Activated CD8-positive, alpha-beta memory T cell treated with anti-CD3 and anti-CD28 coated beads for 4 hours (primary cell): Measurements from ENCODE around the gene SLC16A13.
"Not testable (repeated sequence)": the region's sequence is repeated elsewhere in the genome, so short reads cannot be mapped to it uniquely, and the experiment has no call there.

Experiments used
- DNase-seq, 2 donors: peaks; one replicate each; pipeline ENCODE4 v3.0.0-alpha.2; 2020; ENCODE audit warnings: low read depth in 2 of 2

SLC16A13 gene, protein sequence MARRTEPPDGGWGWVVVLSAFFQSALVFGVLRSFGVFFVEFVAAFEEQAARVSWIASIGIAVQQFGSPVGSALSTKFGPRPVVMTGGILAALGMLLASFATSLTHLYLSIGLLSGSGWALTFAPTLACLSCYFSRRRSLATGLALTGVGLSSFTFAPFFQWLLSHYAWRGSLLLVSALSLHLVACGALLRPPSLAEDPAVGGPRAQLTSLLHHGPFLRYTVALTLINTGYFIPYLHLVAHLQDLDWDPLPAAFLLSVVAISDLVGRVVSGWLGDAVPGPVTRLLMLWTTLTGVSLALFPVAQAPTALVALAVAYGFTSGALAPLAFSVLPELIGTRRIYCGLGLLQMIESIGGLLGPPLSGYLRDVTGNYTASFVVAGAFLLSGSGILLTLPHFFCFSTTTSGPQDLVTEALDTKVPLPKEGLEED

DNA sequence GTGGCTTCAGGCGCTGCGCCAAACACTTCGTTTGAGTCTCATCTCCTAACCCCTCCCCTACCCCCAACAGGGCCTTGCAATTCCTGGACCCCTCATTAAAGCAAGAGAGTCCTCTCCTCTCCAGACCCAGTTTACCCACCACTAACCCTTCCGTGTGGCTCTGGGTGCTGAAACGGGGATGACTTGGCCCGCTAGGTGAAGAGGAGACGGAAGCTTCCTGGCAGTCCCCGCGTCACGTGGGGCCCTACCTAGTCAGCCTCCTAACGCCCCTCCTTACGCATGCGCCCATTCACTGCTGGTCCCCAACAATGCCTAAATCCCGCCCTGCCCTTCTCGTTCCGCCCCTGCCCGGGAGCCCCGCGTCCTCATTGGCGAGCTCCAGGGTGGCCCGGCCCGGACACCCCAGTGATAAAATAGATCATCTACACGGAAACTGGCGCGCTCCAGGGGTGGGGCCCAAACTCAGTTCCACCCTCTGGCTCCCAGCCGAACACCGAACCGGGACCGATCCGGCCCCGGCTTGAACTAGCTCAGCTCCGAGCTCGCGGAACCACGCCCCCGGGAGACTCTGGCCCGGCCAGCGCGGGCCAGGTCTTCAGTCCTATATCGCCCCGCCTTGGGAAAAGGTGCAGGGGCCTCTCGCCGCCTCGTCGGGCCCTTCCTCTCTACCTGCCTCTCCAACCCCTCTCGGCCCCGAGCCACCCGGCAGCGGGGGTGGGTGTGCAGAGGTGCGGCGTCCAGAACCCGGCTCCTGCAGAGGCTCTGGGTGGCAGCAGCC lies at the start of gene SLC16A13:
TSS of gene SLC16A13 (plus strand) at position 425 of the 778 bp plus-strand sequence. CDS start 368 bp downstream, outside the sequence.
- DNase-seq, result peak; percentile 96 to 97

DNA sequence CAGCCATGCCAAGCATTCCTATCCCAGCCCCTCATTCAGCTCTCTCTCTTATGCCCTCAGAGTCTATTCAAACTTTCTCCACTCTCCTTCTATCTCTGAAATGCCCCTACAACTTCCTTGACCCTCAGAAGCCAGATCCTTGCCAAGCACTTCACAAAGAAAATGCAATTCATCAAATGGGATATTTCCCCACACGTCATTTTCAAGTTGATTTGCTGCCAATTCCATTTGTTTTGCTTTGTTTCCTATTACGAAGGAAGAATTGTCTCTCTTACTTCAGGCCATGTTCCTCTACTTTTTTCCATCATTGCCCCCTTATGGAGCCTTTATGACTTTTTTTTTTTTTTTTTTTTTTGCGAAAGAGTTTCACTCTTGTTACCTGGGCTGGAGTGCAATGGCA lies 49.1 kb upstream of the SLC16A13 start:
- DNase-seq, result no peak

DNA sequence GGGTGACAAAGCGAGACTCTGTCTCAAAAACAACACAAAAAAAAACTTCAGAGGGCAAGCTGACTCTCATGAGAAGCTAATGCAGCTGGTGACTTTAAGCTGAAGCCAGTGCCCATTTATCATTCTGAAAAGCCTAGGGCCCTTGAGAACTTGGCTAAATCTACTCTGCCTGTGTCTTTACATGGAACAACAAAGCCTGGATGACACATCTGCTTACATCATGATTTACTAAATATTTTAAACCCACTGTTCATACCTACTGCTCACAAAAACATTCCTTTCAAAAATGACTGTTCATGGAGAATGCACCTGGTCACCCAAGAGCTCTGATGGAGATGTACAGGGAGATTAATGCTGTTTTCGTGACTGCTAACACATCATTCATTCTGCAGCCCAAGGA lies 46.0 kb upstream of the SLC16A13 start:
- DNase-seq, result no peak

DNA sequence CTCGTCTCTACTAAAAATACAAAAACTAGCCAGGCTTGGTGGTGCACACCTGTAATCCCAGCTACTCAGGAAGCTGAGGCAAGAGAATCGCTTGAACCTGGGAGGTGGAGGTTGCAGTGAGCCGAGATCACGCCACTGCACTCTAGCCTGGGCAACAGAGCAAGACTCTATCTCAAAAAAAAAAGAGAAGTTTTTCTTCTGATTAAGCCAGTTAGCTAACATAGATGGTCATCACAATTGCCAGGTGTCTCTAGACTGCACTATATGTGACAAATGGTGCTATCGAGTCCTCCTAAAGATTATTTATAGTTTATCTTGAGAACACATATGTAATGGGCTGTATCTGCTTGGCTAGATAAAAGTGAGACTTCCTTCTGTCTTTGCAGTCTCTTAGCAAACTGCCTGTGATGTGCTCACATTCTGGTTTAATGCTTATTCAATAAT lies 42.2 kb upstream of the SLC16A13 start:
- not testable (repeated sequence) for DNase-seq

DNA sequence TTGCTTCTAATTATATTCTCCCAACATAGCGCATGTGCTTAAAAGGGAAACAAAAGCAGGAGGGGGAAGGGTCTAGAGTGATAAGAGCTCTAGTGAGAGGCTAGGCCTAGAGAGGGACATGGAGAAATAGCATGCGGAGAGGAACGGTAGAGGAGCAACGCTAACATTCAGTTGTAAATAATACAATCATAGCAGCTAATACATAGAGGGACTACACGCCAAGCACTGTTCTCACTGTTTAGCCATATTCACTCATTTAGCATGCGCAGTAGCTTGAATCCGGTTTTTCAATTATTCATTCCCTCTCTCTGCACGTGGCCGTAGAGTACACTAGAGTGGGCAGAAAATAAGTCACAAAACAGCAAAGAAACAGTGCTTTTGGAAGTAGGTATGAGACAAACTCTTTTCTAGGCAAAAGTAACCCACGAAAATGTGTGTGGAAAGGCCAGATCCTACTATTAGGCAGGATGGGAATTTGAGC lies 41.7 kb upstream of the SLC16A13 start:
- DNase-seq, result no peak

DNA sequence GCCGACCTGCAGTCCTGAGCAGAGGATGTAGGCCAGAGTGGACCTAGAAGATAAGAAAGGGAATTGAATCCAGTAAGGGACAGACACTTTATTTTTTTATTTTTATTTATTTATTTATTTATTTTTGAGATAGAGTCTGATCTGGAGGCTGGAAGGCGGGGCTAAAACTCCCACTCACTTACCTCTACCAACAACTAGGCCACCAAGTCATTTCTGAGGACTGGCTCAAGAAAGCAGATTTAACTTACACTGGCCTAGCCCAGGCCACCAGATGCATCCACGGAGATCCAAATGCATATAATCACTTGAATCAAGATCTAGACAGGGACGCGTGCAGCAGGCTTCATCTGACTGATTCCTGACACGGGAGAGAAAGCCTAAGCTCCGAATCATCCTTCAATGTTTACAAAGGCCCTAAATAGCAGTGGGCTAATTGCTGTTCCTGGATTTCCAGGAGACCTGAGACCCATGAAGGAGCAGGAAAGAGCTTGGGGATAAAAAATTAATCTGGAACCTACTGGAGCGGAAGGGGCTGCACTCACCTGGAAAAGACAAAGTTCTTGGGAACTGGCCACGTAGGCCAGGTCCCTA lies 41.1 kb upstream of the SLC16A13 start:
- no peak for DNase-seq

DNA sequence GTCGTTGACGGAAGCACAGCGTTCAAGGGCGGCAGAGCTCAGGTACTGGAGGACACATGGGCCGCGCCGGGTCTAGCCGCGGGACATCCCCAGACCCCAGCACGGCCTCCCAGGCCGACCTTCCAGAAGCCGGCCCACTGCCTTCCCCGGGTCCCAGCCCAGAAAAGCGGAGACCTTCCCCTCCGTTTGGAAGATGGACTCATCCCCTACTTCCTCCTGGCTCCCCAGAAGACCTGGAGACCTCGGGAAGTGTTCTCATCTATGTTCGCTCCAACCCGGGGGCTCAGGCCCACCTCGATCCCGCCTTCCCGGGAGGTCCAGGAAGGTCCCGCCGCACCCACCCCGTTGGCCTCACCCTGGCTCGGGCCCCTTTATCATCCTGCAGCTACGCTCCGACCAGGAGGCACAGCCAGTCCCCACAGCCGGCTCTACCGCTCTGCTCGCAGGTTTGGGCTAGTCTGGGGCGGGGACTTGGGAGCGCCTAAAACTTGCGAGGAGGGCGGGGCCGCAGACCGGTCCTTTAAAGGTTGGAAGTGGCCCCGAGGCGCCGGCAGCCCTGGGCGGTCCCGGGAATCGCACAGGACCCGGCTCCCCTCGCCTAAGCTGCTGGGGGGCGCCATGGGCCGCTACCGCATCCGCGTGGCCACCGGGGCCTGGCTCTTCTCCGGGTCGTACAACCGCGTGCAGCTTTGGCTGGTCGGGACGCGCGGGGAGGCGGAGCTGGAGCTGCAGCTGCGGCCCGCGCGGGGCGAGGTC lies 40.1 kb upstream of the SLC16A13 start, which contains the start of gene ALOX12:
TSS of gene ALOX12 (plus strand) at position 550 of the 756 bp plus-strand sequence. CDS start at position 619, 69 bp downstream.
- DNase-seq, result no peak

DNA sequence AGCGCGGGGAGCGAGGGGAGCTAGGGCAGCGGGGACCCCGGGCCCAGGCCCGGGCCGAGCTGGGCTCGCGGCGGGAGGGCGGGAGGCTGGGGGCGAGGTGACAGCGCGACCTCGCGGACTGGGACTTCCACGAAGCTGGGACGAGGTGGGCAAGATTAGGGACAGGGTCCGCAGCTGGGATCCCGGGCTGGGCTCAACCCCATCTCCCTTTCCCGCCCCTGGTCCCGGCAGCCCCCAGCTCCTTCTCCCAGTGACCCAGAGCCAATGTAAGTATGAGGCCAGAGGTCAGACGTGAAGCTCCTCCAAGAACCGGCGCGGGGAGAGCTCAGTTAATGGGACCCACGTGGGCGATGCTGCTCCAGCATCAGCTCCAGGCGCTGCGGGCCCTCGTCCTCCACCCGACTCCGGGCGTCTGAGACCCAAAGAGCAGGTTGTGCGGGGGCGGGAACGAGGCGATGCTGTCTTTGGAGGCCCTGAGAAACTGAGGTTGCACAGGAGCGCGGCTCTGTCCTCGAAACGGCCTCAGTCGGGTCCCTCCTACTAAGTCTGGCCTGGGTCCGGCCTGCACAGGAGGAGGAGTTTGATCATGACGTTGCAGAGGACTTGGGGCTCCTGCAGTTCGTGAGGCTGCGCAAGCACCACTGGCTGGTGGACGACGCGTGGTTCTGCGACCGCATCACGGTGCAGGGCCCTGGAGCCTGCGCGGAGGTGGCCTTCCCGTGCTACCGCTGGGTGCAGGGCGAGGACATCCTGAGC lies 39.4 kb upstream of the SLC16A13 start:
- DNase-seq, result no peak

DNA sequence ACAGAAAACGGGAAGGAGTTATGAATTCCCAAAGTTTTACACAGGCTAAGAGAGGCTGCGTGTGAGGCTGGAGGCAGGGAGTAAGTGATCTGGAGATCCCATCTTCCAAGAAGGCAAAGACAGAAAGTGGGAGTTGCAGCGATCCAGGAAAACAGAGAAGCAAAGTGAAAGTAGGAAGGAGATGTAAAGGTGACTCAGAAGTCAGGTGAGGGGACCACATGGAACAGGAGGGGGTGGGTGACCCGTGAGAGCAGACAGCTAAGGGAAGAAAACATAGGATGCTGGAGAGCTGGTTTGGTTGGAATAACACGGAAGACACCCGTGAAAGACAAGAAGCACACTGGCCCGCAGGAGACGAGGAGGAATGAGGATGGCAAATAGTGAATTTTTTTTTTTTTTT lies 38.6 kb upstream of the SLC16A13 start:
- DNase-seq, result no peak

DNA sequence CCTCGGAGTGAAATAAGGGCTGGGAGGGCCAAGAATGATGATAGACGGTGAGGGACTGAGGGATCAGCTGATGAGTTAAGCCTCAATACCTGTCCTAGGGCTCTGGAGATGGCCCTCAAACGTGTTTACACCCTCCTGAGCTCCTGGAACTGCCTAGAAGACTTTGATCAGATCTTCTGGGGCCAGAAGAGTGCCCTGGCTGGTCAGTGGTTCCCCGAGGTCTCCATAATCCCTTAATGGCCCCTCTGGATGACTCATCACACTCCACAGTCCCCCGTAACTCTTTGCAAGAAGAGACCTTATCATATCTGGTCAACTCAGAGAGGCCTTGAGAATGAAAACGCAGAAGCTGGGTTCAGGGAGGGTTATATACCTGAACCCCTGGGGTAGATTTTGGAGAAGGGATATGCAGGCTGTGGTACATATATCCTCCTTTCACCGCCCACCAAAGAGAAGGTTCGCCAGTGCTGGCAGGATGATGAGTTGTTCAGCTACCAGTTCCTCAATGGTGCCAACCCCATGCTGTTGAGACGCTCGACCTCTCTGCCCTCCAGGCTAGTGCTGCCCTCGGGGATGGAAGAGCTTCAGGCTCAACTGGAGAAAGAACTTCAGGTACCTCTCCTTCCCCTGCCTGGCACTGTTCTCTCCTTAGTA lies 36.8 kb upstream of the SLC16A13 start:
- no peak for DNase-seq

DNA sequence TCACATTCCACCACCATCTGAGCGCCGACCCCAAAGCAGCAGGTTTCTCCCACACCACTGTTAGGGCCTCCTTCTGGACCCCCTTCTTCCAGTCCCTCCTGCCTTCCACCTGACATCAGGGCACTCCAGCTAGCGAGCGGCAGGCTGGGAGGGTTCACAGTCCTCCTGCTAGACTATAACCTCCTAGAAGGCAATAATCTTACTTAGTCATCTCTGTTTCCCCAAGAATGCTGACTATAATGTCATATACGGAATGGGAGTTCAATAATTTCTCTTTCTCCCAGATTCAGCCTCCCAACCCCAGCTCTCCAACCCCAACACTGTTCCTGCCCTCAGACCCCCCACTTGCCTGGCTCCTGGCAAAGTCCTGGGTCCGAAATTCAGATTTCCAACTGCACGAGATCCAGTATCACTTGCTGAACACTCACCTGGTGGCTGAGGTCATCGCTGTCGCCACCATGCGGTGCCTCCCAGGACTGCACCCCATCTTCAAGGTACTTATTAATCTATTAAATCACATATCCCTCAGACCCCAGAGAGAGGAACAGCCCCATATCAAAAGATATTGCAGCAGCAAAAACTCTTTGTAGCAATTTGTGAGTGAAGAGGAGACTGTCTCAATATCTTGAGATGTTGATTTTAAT lies 34.4 kb upstream of the SLC16A13 start:
- DNase-seq, result no peak

DNA sequence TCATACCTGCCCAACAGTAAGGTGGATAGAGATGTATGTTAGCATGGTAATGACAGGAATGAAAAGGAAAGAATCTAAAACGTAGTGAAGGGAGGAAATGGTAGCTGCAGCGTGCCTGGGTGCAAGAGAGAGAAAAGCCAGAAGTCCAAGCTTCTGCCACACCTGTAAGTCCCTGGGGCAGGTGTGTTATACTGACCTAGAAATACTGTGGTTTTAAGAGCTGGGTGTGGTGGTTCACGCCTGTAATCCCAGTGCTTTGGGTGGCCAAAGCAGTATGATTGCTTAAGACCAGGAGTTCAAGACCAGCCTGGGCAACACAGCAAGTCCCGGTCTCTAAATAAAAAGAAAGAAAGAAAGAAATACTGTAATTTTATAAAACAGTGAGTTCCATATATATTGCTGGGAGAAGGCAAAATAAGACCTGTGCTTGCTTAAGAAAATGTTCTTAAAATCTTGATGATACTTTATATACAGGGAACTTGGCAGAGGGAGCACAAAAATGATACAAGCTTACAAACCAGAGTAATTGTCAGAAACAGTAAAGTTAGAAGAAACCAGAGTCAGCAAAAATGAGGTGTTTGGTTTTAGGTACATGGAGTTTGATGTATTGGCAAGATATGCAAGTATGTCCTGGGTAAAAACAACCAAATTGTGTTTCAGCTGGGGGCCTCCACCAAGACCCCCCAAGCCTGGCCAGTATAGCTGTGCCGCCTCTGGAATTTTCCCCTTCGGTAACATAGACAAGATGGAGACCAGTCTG lies 33.3 kb upstream of the SLC16A13 start:
- DNase-seq, result no peak

DNA sequence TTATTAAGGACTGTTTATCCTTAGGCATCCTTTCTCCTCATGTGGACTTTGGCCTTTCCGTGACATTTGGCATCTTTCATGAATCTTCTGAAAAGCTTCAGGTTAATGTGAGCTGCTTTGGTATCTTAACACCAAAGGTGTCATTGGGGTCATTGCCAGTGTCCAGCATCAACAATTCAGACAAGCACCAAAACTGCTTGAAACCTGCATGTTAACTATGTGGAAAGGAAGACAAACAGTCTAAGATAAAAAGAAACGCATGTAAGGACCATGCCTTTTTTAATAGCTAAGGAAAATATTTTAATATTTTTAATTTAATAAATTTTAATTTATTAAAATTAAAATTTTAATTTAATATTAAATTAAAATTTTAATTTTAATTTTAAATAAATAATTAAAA lies 32.1 kb upstream of the SLC16A13 start:
- DNase-seq, result no peak

DNA sequence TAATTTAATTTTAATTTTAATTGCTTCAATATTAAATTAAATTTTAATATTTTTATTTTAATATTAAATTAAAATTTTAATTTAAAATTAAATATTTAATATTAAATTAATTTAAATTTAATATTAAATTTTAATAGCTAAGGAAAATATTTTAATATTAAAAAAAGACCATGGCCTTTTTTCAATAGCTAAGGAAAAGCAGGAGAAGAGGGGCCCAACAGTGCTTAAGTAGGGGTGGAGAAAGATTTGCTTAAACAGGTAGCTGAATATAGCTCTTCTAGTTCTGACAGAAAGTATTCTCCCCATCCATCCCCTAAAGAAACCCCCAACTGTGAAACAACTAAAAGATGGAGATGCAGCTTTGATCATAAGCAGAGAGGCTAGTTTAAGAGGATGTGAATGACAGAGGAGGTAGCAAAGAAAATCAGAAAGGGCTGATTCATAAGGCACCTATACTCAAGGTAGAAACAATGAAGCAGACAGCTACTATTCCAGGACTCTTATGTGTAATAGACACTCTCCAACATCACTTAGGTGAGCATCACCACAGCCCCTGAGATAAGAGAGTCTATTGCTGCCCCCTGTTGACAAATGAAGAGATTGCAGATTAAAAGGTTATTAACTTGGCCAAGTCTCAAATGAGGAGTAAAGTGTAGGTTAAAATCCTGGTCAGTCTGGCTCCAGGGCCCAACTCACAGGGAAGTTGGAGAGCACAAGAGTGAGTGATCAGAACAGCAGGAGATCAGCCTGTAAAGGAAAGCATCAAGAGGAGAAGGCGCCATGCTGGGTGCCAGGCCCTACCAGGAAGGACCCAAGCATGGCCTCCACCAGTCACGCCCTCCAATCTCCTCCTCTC lies 31.2 kb upstream of the SLC16A13 start:
- DNase-seq, result no peak

DNA sequence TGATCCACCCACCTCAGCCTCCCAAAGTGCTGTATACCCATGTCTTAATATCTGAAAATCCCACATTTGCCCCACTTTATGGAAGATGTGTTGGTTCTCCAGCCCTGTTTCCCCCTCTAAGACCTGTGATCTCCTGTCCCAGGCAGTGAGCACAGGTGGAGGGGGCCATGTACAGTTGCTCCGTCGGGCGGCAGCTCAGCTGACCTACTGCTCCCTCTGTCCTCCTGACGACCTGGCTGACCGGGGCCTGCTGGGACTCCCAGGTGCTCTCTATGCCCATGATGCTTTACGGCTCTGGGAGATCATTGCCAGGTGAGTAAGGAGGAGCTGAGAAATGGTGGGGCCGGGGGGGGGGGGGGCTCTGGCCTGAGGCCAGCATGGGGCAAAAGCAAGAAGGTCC lies 30.1 kb upstream of the SLC16A13 start:
- DNase-seq, result no peak

DNA sequence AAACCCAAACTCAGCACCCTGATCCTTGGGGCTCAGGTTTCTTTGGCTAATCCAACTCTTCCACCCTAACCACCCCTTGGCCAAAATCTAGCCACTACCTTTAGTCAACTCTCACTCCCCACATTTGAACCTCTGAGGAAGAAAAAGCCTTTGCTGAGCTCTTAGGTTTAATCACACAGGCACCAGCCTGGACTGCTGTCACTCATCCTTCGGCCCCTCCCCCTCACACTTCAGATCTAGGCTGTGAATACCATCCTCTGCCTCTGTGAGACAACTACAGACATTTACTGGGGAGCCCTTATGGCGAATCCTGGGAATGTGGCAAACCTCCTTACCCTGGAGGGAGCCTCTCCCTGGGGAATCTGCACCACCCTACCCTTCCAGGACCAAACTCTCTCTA lies 28.7 kb upstream of the SLC16A13 start:
- no peak for DNase-seq

DNA sequence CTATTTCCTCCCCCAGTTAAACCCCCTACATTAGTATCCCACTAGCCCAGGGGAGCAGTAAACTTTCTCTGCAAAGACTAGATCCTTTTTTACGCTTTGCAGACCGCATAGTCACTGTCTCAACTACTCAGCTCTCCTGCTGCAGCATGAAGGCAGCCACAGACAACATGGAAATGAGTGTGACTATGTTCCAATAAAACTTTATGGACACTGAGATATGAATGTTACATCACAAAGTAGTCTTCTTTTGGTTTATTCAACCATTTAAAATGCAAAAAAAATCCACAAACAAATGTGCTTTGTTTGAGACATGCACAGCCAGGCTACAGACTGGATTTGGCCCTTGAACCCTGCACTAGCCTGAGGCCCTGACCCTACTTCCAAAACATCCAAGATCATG lies 25.3 kb upstream of the SLC16A13 start:
- no peak for DNase-seq

DNA sequence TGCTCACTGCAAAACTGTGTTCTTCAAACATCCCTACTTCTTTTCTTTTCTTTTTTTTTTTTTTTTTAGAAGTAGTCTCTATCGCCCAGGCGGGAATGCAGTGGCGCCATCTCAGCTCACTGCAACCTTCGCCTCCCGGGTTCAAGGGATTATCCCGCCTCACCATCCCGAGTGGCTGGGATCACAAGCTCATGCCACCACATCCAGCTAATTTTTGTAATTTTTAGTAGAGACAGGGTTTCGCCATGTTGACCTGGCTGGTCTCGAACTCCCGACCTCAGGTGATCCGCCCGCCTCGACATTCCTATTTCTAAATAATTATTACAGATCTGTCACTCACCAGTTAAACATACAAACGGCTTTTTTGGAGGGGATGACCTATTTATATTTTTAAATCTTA lies 24.4 kb upstream of the SLC16A13 start:
- DNase-seq, result no peak
